Right kidney (tissue), 1 donor: ENCODE data around the gene C1orf210.

Source experiments
- DNase-seq: peaks from one replicate; pipeline ENCODE4 v3.0.0-alpha.2; 2016

The C1orf210 gene

GRCh38 chr1:43274125-43274803 lies 11.1 kb downstream of the C1orf210 start:
- DNase-seq = no peak

DNA sequence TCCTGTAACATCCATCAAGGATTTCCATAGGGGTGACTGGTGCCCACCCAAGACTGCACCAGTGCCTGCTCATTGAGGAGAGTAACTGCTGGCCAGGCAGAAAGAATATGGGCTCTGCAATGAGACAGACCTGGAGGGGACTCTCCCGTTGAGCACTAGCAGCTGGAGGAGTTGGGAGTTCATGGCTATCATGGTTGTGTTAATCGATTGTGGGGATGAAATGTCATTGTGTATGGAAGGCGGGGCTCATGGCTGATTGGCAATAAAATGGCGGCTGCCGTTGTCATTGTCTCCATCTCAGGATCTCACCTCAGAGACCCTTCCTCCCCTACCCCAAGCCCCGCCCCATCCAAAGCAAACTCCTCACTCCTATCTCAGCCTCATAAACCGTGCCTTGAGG lies 11.7 kb downstream of the C1orf210 start:
- DNase-seq = no peak

- no peak for DNase-seq
Observed at GRCh38 chr1:43272576-43273571, 12.5 kb downstream of the C1orf210 start.

GRCh38 chr1:43272161-43272560 lies 13.2 kb downstream of the C1orf210 start:
- DNase-seq = no peak

DNA sequence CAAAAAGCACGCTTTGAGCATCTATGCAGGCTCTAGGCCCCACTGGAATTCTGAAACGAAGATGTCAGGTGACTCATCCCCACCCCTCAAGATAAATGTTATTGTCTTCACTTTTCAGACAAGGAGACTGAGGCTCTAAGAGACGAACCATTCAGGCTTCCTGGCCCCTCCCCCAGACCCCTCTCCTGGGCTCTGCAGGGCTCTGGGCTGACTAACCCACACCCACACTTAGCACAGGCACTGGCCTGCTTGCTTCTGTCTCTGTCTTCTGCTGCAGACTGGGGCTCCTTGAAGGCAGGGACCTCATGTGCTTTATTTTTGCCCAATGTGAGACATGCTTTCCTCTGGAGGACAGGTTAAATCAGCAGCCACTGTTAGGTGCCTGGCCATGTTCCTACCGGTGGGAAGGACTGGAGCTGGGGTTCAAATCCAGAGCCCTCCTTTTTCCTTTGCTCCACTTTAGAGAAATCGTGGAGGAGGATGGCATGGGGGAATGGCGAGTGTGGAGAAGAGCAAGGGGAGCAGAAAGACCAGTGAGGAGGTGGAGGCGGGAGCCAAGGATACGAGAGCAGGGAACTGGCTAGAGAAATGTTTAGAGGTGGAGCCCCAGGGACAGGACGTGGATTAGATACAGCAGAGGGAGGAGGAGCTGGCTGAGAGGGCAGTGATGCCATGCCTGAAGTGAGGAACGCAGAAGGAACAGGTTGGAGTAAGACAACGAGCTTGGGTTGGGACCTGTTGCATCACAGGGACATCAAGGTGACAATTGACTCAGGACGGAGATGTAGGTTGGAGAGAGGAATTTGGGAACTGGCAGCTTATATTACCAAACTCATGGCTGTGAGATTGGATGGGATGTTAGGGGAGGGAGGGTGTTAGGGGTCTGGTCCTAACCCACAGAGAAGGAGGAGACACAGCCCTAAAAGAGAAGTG lies 13.9 kb downstream of the C1orf210 start:
- DNase-seq = no peak

DNA sequence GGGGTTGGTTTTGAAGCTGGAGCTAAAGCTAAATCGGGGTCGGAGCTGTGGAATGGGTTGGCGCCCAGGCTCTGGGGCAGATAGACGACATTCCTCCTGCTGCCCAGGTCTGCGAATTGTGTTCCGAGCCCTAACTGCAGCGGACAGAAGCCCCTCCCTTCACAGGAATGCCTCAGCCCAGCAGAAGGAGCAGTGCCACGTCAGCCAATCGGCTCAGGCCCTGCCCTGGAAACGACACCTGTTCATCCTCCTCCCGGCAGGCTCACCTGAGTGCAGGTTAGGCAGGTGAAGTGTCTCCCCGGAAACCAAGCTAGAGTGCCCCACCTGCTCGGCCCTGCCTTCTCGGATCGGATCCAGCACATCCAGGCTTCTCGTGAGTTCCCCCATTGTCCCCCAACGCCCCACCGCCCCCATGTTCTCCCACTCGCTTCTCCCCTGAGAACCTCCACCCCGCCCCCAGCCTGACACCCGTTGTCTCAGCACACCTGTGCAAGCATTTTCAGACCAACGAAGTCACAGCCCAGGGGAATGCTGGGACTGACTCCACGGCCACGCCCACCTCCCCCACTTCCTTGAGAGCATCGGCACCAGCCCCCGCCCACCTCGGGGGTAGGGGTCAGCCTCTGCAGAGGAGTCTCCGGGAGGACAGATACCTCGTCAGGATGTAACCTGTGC lies 14.8 kb downstream of the C1orf210 start:
- no peak for DNase-seq

DNA sequence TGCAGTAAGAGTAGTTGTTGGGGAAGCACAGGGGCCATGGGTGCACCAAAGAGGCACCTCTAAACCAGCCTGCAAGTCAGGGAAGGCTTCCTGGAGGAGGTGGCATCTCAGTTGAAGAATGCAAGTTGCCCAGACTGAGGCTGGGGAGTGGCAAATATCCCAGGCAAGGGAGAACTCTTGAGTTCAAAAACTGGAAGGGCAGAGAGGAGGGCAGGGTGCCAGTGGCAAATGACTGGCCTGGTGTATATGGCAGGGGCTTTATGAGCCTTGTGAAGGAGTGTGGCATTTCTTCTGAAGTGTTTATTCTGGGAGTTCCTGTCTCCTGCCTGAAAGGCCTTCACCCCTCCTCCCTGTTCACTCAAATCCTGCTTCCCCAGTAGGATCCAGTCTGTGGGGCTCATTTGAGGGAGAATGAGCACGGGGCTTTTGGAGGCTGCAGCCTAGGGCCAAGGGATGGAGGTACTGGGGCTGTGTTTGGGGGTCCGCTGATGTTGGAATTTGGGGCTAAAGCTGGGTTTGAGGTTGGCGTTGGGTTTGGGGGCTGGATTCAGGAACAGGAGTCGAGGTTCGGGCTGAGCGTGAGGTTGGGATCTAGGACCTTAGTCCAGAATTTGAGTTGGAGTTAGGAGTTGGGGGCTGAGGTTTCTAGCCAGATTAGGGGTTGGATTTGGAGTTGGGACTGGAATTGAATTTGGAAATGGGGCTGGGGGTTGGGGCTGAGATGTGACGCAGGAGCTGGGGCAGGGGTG lies 15.6 kb downstream of the C1orf210 start, which contains the start of gene TMEM125:
Gene TMEM125 (plus strand): TSS at position 357 of the 749 bp plus-strand sequence. CDS start 2,740 bp downstream, outside the sequence.
- DNase-seq = no peak

GRCh38 chr1:43267818-43268425 lies 17.5 kb downstream of the C1orf210 start:
- DNase-seq = no peak

DNA sequence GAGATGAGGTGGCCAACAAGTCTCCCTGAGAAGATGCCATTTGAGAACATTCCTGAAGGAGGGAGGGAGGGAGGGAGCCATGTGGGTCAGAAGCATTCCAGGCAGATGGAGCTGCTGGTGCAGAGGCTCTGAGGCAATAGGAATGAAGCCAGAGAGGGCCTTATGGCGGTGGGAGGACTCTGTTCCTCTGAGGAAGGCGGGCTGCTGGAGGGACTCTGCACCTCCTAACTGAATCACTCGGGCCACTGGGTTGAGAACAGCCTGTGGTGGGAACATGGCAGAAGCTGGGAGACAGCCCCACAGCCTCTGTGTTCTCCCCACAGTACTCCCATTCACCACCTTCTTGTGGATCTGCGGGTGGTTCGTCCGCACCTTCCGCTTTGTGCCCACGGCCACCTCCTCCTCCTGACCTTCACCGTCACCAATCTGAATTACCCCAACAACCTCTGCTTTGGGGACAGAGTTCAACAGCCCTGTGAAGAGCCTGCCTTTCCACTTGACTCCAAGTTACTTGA lies 18.0 kb downstream of the C1orf210 start:
- DNase-seq = no peak

DNA sequence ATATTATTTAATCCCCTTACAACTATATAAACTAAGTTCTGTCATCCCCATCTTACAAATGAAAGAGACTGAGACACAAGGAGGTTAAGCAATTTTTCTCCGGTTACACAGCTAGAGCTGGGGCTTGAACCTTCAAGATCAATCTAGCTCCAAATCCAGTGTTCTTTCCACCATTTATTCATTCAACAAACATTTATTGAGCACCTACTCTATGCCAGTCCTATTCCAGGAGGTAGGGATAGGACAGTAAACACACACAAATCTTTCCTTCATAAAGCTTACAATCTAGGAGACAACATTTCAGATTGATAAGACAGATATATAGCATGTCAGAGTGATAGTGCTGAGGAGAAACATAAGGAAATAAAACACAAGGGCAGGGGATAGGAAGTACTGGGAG lies 18.5 kb downstream of the C1orf210 start:
- no peak for DNase-seq

- no peak for DNase-seq
Observed at GRCh38 chr1:43265431-43265830, 19.9 kb downstream of the C1orf210 start.

- DNase-seq = no peak
Observed at GRCh38 chr1:43258370-43258769, 27.0 kb downstream of the C1orf210 start.

- no peak for DNase-seq
Observed at GRCh38 chr1:43256675-43257570, 28.5 kb downstream of the C1orf210 start.

GRCh38 chr1:43255438-43256210 lies 29.8 kb downstream of the C1orf210 start:
- no peak for DNase-seq

DNA sequence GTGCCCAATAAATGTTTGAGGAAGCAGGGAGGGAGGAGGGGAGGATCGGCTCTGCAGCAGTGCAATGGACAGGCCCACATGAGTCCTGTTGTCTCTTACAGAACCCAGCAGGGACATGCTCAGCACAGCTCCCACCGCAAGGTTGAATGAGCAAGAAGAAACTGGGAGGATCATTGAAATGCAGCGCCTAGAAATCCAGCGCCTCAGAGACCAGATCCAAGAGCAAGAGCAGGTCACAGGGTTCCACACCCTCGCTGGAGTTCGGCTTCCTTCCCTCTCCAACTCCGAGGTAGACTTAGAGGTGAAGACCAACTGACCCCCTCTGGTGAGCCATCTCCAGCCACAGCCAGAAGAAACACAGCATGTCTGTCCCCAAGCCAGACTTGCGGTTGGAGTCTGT lies 31.5 kb downstream of the C1orf210 start:
- no peak for DNase-seq

DNA sequence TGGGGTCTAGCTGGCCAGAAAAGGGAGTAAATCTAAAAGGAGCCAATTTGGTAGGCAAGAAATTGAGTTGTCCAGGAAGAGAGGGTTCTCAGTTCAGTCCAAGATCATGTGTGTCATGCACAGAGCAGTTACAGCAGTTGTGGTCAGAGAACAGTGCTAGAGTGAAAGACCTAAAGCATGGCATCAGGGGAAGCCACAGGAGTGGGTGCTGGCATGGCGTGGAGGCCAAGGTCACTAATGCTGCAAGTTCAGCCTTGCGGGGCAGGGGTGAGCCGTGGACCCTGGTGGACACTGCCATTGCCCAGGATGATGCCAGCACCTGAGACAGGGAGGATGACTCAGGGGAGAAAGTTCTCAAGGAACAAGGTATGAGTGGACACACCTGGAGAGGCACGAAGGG lies 32.2 kb downstream of the C1orf210 start:
- DNase-seq = no peak

GRCh38 chr1:43252225-43252624 lies 33.2 kb downstream of the C1orf210 start:
- no peak for DNase-seq

GRCh38 chr1:43251024-43251423 lies 34.4 kb downstream of the C1orf210 start:
- DNase-seq = no peak
